CD14-positive monocyte (primary cell): Measurements from ENCODE around the gene CCDC70. TPM values are rescaled to one million over a fixed set of nuclear protein-coding genes. Genes with fewer than 3 reads are reported as not detected.
A peak's percentile ranks its signal among the peaks of the same experiment; 100 is the strongest.

Experiments used
- DNase-seq, 3 donors: peaks; one replicate each; pipeline ENCODE4 v3.0.0-alpha.2; 2011 to 2022
- H2AFZ ChIP-seq: 2 replicates; pipeline ENCODE4 v1.6.0; 2012; ENCODE audit warnings: mild to moderate bottlenecking, low read depth, low read length, inconsistent platforms; ENCODE audit not compliant: insufficient read depth, poor library complexity, severe bottlenecking
- H3K27ac ChIP-seq, 2 donors: 1 replicate in 1 of 2; 2 replicates in 1 of 2; pipeline ENCODE4 v1.5.1; 2012 to 2013; ENCODE audit warnings: low read length in 2 of 2, control low read depth in 1 of 2, inconsistent platforms in 1 of 2, low read depth in 1 of 2, mild to moderate bottlenecking in 1 of 2
- H3K27me3 ChIP-seq, 2 donors: one replicate each; pipeline versions ENCODE4 v1.6.0 to v1.6.1; 2011 to 2013; ENCODE audit warnings: low read length in 2 of 2; ENCODE audit not compliant: control insufficient read depth in 2 of 2, insufficient read depth in 2 of 2
- H3K36me3 ChIP-seq, 2 donors: replicated peaks in 1 of 2; 1 replicate in 1 of 2; 2 replicates in 1 of 2; pipeline versions ENCODE4 v1.5.1 to v1.6.1; 2012 to 2013; ENCODE audit warnings: low read length in 2 of 2, control low read depth in 1 of 2, inconsistent platforms in 1 of 2, mild to moderate bottlenecking in 1 of 2; ENCODE audit not compliant: insufficient read depth in 2 of 2, control insufficient read depth in 1 of 2
- H3K4me1 ChIP-seq, 2 donors: 1 replicate in 1 of 2; 2 replicates in 1 of 2; pipeline versions ENCODE4 v1.5.1 to v1.6.1; 2012 to 2013; ENCODE audit warnings: low read length in 2 of 2, control low read depth in 1 of 2, inconsistent platforms in 1 of 2, mild to moderate bottlenecking in 1 of 2, moderate library complexity in 1 of 2; ENCODE audit not compliant: insufficient read depth in 2 of 2, control insufficient read depth in 1 of 2
- H3K4me2 ChIP-seq: replicated peaks from 2 replicates; pipeline ENCODE3; 2012; ENCODE audit warnings: low read length, moderate library complexity, mild to moderate bottlenecking; ENCODE audit not compliant: poor library complexity, severe bottlenecking; ENCODE audit errors: extremely low read depth
- H3K4me3 ChIP-seq, 3 experiments: fragments of 200-600 bp in 1 of 3; sonication (generic) in 1 of 3; replicated peaks in 1 of 3; 1 replicate in 2 of 3; 2 replicates in 1 of 3; pipeline ENCODE4 v1.5.1; 2011 to 2013; ENCODE audit warnings: low read length in 3 of 3, mild to moderate bottlenecking in 3 of 3, control low read depth in 2 of 3, low read depth in 2 of 3, inconsistent platforms in 1 of 3, moderate library complexity in 1 of 3
- H3K79me2 ChIP-seq: 2 replicates; pipeline ENCODE4 v1.6.0; 2012; ENCODE audit warnings: mild to moderate bottlenecking, control low read depth, inconsistent platforms, low read length, moderate library complexity; ENCODE audit not compliant: insufficient read depth
- H3K9ac ChIP-seq: 2 replicates; pipeline ENCODE4 v1.6.0; 2017; ENCODE audit warnings: low read length, mild to moderate bottlenecking; ENCODE audit not compliant: insufficient read depth, poor library complexity, severe bottlenecking
- H3K9me3 ChIP-seq, 2 donors: replicated peaks in 1 of 2; 1 replicate in 1 of 2; 2 replicates in 1 of 2; pipeline versions ENCODE4 v1.5.1 to v1.6.1; 2012 to 2013; ENCODE audit warnings: low read length in 2 of 2, control low read depth in 1 of 2; ENCODE audit not compliant: control insufficient read depth in 1 of 2, insufficient read depth in 1 of 2
- H4K20me1 ChIP-seq: 2 replicates; pipeline ENCODE4 v1.6.0; 2012; ENCODE audit warnings: mild to moderate bottlenecking, low read length, control low read depth, moderate library complexity; ENCODE audit not compliant: insufficient read depth
- H3K27ac Mint-ChIP-seq, 7 donors: one replicate each; pipeline ENCODE4 v1.8.0; 2020; ENCODE audit warnings: mild to moderate bottlenecking in 7 of 7, mixed read lengths in 7 of 7, moderate library complexity in 6 of 7, inconsistent platforms in 2 of 7
- H3K27me3 Mint-ChIP-seq, 3 donors: one replicate each; pipeline ENCODE4 v1.8.0; 2021 to 2022; ENCODE audit warnings: low read depth in 3 of 3, mild to moderate bottlenecking in 3 of 3, mixed read lengths in 3 of 3, moderate library complexity in 3 of 3, inconsistent platforms in 1 of 3
- H3K36me3 Mint-ChIP-seq, 2 donors: one replicate each; pipeline ENCODE4 v1.8.0; 2020; ENCODE audit warnings: mixed read lengths in 2 of 2, inconsistent platforms in 1 of 2, mild to moderate bottlenecking in 1 of 2
- H3K4me1 Mint-ChIP-seq: one replicate; pipeline ENCODE4 v1.8.0; 2020; ENCODE audit warnings: mild to moderate bottlenecking, mixed read lengths
- H3K4me3 Mint-ChIP-seq, 2 donors: one replicate each; pipeline ENCODE4 v1.8.0; 2020; ENCODE audit warnings: mild to moderate bottlenecking in 2 of 2, mixed read lengths in 2 of 2, moderate library complexity in 1 of 2
- H3K9me3 Mint-ChIP-seq, 7 donors: one replicate each; pipeline ENCODE4 v1.8.0; 2020 to 2022; ENCODE audit warnings: mixed read lengths in 7 of 7, mild to moderate bottlenecking in 6 of 7, moderate library complexity in 6 of 7, inconsistent platforms in 2 of 7
- WGBS: methylation state at CpG from one replicate; pipeline ENCODE4 v1.1.5; 2013; ENCODE audit warnings: missing lambda C conversion rate; ENCODE audit not compliant: insufficient coverage; 5-methylcytosine and 5-hydroxymethylcytosine counted together
- intact Hi-C, 2 donors: fragments of 100-400 bp; cut with micrococcal nuclease; formaldehyde crosslinking; loops; one replicate each; pipeline versions ENCODE4 v1.15.0 to v1.15.1; 2023
- polyA plus RNA-seq, 3 donors: library from polyadenylated mRNA; depleted of rRNA in 1 of 3; unstranded in 2 of 3; stranded (reverse) in 1 of 3; fragments of 300-500 nt in 2 of 3; fragments of >200 nt in 1 of 3; fragmentation: Illumina TruSeq in 2 of 3; gene quantifications; 1 replicate in 2 of 3; 2 replicates in 1 of 3; pipeline ENCODE4 v1.2.3, GENCODE V29; 2012 to 2021
- TF ChIP-seq, protein P1 (sequence below): fragments of 200-600 bp; IDR thresholded peaks from one replicate; pipeline ENCODE4 v1.8.0; 2022; ENCODE audit warnings: antibody characterized with exemption, mild to moderate bottlenecking

The CCDC70 gene
- polyA plus RNA-seq, 3 donors, result not detected

DNA sequence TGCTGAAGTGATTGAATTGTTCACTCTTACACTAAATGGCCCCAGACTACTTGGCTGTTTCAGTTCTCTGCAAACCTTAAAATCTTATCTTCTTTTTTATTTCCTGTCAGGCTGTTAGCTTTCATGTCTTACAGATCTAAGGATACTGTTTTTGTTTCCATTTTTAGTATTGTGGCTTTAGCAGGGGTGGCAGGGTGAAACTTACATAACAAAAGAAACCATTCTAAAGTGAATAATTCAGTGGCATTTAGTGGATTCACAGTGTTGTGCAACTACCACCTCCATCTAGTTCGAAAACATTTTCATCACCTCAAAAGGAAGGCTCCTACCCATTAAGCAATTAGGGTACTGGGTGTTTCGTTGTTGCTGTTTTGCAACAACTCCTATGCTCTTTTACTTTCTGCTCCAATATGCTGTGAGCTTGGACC, 36.6 kb upstream of the CCDC70 start:
- peak overlapping the region; percentile 78 to 83 for H3K27ac ChIP-seq
- Mint-ChIP-seq H3K27me3 (no peaks in the 10 kb centered on the region), H3K36me3 (no peaks in the 10 kb centered on the region), H3K27ac (peak overlapping the region; percentile 90 to 98 (median 96)), H3K4me1 (peaks cover 100% of the 10 kb centered on the region), H3K4me3 (peak overlapping the region; percentile 41 to 48), H3K9me3 (no peaks in the 10 kb centered on the region)
- TF ChIP-seq, protein P1, sequence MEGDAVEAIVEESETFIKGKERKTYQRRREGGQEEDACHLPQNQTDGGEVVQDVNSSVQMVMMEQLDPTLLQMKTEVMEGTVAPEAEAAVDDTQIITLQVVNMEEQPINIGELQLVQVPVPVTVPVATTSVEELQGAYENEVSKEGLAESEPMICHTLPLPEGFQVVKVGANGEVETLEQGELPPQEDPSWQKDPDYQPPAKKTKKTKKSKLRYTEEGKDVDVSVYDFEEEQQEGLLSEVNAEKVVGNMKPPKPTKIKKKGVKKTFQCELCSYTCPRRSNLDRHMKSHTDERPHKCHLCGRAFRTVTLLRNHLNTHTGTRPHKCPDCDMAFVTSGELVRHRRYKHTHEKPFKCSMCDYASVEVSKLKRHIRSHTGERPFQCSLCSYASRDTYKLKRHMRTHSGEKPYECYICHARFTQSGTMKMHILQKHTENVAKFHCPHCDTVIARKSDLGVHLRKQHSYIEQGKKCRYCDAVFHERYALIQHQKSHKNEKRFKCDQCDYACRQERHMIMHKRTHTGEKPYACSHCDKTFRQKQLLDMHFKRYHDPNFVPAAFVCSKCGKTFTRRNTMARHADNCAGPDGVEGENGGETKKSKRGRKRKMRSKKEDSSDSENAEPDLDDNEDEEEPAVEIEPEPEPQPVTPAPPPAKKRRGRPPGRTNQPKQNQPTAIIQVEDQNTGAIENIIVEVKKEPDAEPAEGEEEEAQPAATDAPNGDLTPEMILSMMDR, result no peak
- WGBS, result no CpG with 5 or more reads among the region's 2 CpGs
- H3K36me3 ChIP-seq, result no peaks in the 10 kb centered on the region
- peak; percentile 70 to 90 (median 87) for DNase-seq
- H3K79me2 ChIP-seq, result no peaks in the 10 kb centered on the region
- intact Hi-C loops, result loop anchor here in 1 of 2 donors (10.0 kb wide), 1 partner anchor 190 kb away; the partner anchor contains the start of genes ALG11 and ATP7B
- H3K27me3 ChIP-seq, result no peaks in the 10 kb centered on the region
- no peaks in the 10 kb centered on the region for H3K9me3 ChIP-seq
- no peaks in the 10 kb centered on the region for H4K20me1 ChIP-seq
- peak overlapping the region in 1 of 3 experiments; percentile 42 for H3K4me3 ChIP-seq
- H3K9ac ChIP-seq, result peak overlapping the region; percentile 6
- no peak overlapping the region for H2AFZ ChIP-seq
- H3K4me1 ChIP-seq, result peaks cover 98 to 100% of the 10 kb centered on the region in 2 donors
- H3K4me2 ChIP-seq, result peak overlapping the region; percentile 53

DNA sequence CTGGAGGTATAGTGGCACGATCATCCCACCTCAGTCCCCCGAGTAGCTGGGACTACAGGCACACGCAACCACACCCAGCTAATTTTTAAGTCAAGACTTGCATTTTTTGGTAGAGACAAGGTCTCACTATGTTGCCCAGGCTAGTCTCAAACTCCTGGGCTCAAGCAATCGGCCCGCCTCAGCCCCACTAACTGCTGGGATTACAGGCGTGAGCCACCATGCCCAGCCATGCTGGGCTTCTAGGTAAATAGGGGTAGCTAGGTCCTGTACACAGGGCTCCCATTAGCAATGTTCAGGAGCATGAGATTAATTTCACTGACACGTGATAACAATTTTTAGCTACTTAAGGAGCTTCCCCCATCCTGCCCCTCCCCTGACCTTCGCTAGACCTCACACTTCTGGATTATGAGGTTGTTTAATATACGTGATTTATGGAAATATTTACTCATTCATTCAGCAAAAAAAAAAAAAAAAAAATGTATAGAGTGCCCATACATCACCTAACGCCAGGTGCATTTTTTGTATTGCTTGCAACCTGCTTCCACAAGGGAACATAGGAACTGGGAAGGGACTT, 36.0 kb upstream of the CCDC70 start:
- peak overlapping the region; percentile 41 to 48 for H3K4me3 Mint-ChIP-seq
- H3K9me3 Mint-ChIP-seq, result no peaks in the 10 kb centered on the region
- H3K9me3 ChIP-seq, result no peaks in the 10 kb centered on the region
- intact Hi-C loops, result loop anchor here in 1 of 2 donors (10.0 kb wide), 1 partner anchor 189 kb away; the partner anchor contains the start of genes ALG11 and ATP7B
- H3K27me3 Mint-ChIP-seq, result no peaks in the 10 kb centered on the region
- peak overlapping the region; percentile 53 for H3K4me2 ChIP-seq
- H3K27ac ChIP-seq, result peak overlapping the region; percentile 78 to 83
- H3K4me1 ChIP-seq, result peaks cover 95 to 97% of the 10 kb centered on the region in 2 donors
- no peak overlapping the region for H2AFZ ChIP-seq
- TF ChIP-seq, protein P1, result no peak
- H3K4me3 ChIP-seq, result peak overlapping the region in 1 of 3 experiments; percentile 42
- H3K36me3 ChIP-seq, result no peaks in the 10 kb centered on the region
- peak overlapping the region; percentile 90 to 98 (median 96) for H3K27ac Mint-ChIP-seq
- H3K79me2 ChIP-seq, result no peaks in the 10 kb centered on the region
- no peaks in the 10 kb centered on the region for H3K36me3 Mint-ChIP-seq
- H3K27me3 ChIP-seq, result no peaks in the 10 kb centered on the region
- no peaks in the 10 kb centered on the region for H4K20me1 ChIP-seq
- 67% methylated on average over 5 of the region's 10 CpGs for WGBS
- peak overlapping the region; percentile 6 for H3K9ac ChIP-seq
- peaks cover 99% of the 10 kb centered on the region for H3K4me1 Mint-ChIP-seq
- no peak for DNase-seq
